HepG2 (cell line): ENCODE results near the gene IFNLR1. TPM values are rescaled to one million over a fixed set of nuclear protein-coding genes. Genes with fewer than 3 reads are reported as not detected.

ENCODE experiments used
- ISL2 ChIP-seq: sonication (generic); formaldehyde crosslinking; IDR thresholded peaks from 2 replicates; pipeline ENCODE4 v1.5.0; 2020; ENCODE audit warnings: missing genetic modification reagents
- MXD3 ChIP-seq: IDR thresholded peaks from 2 replicates; pipeline ENCODE4 v1.6.1; 2016; ENCODE audit warnings: mild to moderate bottlenecking, missing biosample characterization, missing genetic modification reagents
- PATZ1 ChIP-seq: sonication (generic); formaldehyde crosslinking; IDR thresholded peaks from 2 replicates; pipeline ENCODE4 v1.4.0; 2020; ENCODE audit warnings: missing genetic modification reagents
- PHB2 ChIP-seq: fragments of 450-650 bp; IDR thresholded peaks from 2 replicates; pipeline ENCODE4 v1.6.1; 2018; ENCODE audit not compliant: partially characterized antibody
- POLR2A ChIP-seq, 2 experiments: IDR thresholded peaks; 2 replicates each; pipeline ENCODE4 v1.6.1; 2011; ENCODE audit warnings: low read depth in 2 of 2, low read length in 2 of 2, mild to moderate bottlenecking in 1 of 2, moderate library complexity in 1 of 2; ENCODE audit not compliant: insufficient read depth in 1 of 2
- PRDM15 ChIP-seq: sonication (generic); formaldehyde crosslinking; IDR thresholded peaks from 2 replicates; pipeline ENCODE4 v1.4.0; 2020; ENCODE audit warnings: missing genetic modification reagents
- SAFB2 ChIP-seq: sonication (generic); formaldehyde crosslinking; IDR thresholded peaks from 2 replicates; pipeline ENCODE4 v1.5.1; 2020; ENCODE audit warnings: missing genetic modification reagents, low read depth, mild to moderate bottlenecking, borderline replicate concordance
- TERF1 ChIP-seq: sonication (generic); formaldehyde crosslinking; IDR thresholded peaks from 2 replicates; pipeline ENCODE4 v1.8.0; 2022; ENCODE audit warnings: mild to moderate bottlenecking, missing genetic modification reagents, moderate library complexity
- polyA plus RNA-seq, 8 experiments: library from polyadenylated mRNA; depleted of rRNA in 3 of 8; stranded (reverse) in 7 of 8; unstranded in 1 of 8; fragments of >200 nt; fragmentation: Illumina TruSeq in 4 of 8; extraction: Trizol in 4 of 8; gene quantifications; 2 replicates each; pipeline versions ENCODE4 v1.2.1 to v1.2.3, GENCODE V29; 2011 to 2016; ENCODE audit warnings: low read depth in 4 of 8, missing spikeins in 1 of 8, mixed read lengths in 1 of 8; ENCODE audit not compliant: insufficient read depth in 1 of 8
- total RNA-seq, 5 experiments: library from RNA; depleted of rRNA; stranded (reverse); fragments of >200 nt; fragmentation: Illumina TruSeq; extraction: Trizol; gene quantifications; 2 replicates each; pipeline ENCODE4 v1.2.3, GENCODE V29; 2016; ENCODE audit warnings: low read depth in 1 of 5

The IFNLR1 gene
- total and polyA plus RNA-seq, 2 of the 13 experiments (the other 11 are each of a cell fraction or from before 2014, with no cell fraction given) = 3.8 to 8.5 TPM

- TF ChIP-seq TERF1 = no peak
- no peak for TF ChIP-seq PATZ1 (CRISPR knock-in tag)
- no peak for TF ChIP-seq SAFB2 (CRISPR knock-in tag)
- TF ChIP-seq MXD3 (CRISPR knock-in tag) = no peak
- 0 out of 4 replicates have a peak, but pooled peaks of 1 of the 2 experiments have one; percentile 7 for TF ChIP-seq POLR2A (IDR thresholded peaks at IDR 0.05; ENCODE audit: insufficient read depth in 1 of 2, low read depth in 2 of 2, low read length in 2 of 2)
- 0 out of 2 replicates have a peak, but pooled peaks have one; percentile 69 for TF ChIP-seq PRDM15 (CRISPR knock-in tag)
- no peak for TF ChIP-seq PHB2
- TF ChIP-seq ISL2 (CRISPR knock-in tag) = no peak
Measured at GRCh38 chr1:24186711-24186992, 437 bp downstream of the IFNLR1 start (continued).
